D721Med (cell line): ENCODE results near the gene FLAD1.

Experiments
- DNase-seq: peaks from one replicate; pipeline ENCODE4 v3.0.0; 2011; ENCODE audit warnings: low spot score; ENCODE audit not compliant: insufficient read length
- FAIRE-seq: peaks from 2 replicates; lab custom pipeline; 2011; peaks lifted over from hg19 to GRCh38; lab: Jason Lieb, UNC
- CTCF ChIP-seq: IDR thresholded peaks from 2 replicates; pipeline ENCODE4 v1.5.1; 2012; ENCODE audit warnings: mild to moderate bottlenecking, control low read depth; ENCODE audit not compliant: insufficient read depth; ENCODE audit errors: missing control alignments

The FLAD1 gene

GRCh38 chr1:155000411-155000725 lies 17.2 kb downstream of the FLAD1 start:
- no peak for TF ChIP-seq CTCF
- no peak for DNase-seq
- FAIRE-seq: no peak

DNA sequence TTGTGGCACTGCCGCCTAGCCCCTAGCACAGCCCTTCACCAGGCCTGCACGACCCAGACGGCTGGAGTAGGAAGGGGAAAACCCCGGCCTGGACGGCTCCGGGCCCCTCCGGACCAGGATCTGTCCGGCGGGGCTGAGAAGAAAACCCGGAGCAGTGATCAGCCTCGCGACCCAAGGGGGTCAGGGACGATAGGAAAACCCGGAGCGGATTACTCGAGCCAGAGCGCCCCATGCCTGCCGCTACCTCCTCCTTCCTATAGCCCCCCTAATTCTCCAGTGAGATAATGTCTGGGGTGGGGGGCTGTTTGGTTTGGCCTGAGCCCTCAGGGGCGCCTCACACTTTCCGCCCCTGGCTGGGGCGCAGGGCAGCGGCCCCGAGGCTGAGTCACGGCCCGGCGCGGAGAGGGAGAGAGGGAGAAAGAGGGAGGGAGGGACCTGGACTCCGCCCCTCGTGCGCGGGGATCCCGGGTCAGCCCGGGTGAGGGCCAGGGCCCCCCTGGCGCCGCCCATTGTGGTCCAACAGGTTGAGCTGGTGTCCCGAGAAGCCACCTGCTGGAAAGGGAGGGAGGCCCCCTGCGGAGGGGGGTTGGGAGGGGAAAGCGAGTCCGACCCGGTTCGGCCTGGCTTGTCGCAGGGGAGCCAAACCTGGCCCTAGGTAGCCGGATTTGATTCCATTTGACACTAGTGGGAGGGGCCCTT lies 17.7 kb downstream of the FLAD1 start:
- DNase-seq: peak; percentile 92
- no peak for TF ChIP-seq CTCF
- no peak for FAIRE-seq

DNA sequence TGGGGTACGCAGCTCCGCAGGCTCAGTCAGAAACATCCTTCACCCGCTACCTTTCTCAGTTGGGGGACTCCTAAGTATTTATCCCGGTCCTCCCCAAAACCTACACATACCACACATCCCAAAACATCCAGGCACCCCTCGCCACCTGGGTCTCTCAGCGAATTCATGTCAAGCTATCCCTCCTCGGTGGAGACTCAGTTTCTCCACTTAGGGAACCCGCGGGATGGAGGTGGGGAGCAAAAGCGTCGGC lies 18.2 kb downstream of the FLAD1 start:
- DNase-seq (no peak), FAIRE-seq (no peak)
- TF ChIP-seq CTCF: no peak

DNA sequence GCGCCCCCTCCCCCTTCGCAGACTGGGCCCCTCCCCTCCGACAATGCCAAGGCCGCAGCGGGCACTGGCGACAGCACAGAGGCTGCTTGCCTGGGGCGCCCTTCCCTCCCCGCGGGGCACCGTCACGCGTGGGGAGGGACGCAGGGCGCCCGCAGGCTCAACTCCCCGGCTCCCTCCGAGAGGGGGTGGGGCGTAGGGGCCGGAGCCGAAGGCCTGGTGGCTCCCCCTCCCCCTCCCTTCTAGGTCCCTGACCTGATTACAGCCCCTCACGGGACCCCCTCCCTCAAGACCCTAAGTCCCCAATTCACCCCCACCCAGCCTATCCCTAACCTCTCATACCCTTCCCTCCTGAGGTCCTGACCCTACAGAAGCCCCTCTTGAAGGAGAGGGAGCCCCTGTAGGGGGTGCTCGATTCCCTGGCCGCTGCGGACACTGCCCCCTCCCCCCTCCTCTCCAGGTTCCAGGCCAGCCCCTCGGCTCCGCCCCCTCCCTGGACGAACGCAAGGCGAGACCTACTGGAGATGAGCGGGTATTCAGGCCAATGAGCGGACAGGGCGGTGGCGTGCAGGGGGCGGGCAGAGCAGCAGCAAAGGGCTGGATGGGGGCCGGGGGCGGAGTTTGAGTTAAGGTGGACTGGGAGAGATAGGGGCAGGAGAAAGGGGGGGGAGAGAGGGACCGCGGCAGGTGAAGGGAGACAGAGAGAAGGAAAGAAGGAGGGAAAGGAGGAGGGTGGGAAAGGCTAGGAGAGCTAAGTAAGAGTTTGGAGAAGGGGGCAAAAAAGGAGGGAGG lies 18.7 kb downstream of the FLAD1 start:
- DNase-seq (peak; percentile 96), FAIRE-seq (no peak)
- peak; percentile 39 for TF ChIP-seq CTCF

DNA sequence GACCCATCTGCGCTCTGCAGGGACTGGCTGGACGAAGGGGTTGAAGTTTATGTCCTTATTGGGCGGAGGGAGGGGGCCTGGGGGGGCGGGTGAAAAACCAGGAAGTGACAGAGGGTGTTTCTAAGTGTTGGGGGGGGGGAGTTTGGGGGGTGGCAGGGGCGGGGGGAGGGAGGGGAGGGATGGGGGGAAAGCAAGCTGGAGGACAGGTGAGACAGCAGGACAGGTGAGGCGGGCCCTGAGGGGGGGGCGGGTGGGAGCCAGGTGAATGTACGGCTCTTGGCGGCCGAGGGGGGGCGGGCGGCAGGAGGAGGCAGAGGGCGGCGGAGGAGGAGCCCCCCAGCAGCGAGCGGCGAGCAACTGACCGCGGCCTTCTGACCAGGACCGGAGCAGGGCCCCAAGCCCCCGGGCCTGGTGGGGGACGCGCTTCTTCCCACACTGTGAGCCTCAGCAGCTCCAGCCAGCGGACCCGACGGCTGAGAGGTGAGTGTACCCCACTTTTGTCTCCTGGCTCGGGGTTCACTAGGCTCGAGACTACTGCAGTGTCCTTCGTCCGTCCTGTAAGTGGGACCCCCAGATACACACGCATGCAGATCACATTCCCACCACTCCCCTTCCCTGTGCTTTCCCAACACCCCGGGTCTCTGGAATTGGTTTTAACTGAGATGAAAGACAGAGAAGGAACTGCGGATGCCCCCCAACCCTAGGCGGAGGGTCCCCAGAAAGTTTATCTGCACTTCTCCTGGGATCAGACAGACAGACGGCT lies 19.5 kb downstream of the FLAD1 start, which contains the start of gene ZBTB7B:
Gene ZBTB7B (plus strand): TSS at position 339 of the 763 bp plus-strand sequence. CDS start 11,859 bp downstream, outside the sequence.
- DNase-seq: no peak
- no peak for FAIRE-seq
- TF ChIP-seq CTCF: no peak

GRCh38 chr1:155003227-155003765 lies 20.2 kb downstream of the FLAD1 start:
- DNase-seq (no peak), FAIRE-seq (no peak)

More at GRCh38 chr1:155003227-155003765, 20.2 kb downstream of the FLAD1 start:
- TF ChIP-seq CTCF: no peak
